SKM-1 (cell line): ENCODE results near the gene NDST1.

Source experiments
- DNase-seq: peaks from one replicate; lab custom pipeline; 2025; ENCODE audit not compliant: unreplicated experiment; lab: John Stamatoyannopoulos, UW

The NDST1 gene

DNA sequence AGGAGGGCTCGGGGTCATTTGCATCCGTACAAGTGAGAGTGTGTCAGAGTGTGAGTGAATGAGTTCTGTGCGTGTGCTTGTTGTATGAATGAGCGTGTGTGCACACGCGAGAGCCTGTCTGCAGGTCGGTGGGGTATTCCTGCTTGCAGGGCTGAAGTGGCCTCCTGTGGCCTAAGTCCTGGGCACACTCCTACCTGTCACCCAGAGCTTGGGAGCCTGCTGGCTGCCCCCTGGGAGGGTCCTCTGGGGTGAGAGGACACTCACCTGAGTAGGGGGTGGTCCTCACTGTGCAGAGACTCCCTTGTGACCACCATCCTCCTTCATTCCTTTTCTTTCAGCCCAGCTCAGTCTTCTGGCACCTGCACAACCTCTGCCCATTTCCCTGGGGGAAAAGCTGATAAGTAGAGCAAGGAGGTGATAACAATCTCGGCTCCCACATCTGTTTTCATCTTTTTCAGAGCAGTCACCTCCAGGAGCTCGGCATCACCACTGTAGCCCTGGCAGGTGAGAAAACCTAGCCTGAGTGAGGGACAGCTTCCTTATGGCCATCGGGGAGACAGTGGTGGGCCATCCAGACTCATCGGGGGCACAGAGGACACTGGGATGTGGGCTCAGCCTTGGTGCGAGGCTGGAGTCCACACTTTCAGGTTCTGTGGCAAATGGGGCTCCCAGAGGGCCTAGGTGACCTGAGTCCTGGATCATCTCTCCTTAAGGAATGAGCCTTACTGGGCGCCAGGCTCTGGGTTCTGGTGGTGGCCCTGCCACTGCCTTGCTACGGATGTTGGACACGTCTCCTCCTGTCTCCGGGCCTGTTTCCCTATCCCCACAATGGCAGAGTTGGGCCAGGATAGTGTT lies 93.8 kb downstream of the NDST1 start:
- no peak for DNase-seq

DNA sequence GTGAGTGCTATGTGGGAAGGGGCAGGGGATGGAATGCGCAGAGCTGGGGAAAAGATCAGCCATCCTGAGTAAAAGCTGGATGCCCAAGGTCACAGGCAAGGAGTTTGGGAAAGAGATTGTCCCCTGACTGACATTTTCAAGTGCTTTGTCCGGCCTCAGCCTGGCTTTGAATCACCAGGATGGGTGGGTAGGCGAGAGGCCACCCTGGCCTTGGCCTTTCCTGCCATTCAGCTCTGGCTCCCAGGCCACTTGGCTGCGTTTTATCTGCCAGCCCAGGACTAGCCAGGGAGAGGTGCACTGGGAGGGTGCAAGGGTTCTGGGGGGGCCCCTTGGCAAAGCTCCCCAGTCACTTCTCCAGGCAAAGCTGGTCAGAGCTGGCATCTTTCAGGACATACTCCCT lies 95.1 kb downstream of the NDST1 start:
- no peak for DNase-seq

DNA sequence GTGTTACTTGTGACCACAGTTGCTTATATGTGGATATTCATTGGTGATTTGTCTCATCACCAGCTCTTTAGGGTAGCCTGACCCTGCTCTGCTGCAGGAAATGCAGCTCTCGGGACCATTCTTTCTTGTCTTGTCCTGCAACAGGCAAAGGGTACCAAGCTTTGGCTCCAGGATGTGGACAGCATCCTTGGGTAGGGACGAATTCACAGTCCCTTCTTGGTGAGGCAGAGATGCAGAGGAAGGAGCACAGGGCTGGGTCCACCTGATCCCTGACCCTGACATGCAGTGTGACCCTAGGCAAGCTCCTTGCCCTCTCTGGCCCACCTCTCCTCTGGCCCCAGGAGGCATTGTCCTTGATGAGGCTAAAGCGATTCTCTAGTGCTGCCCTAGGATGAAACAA lies 95.6 kb downstream of the NDST1 start:
- DNase-seq, result no peak

DNA sequence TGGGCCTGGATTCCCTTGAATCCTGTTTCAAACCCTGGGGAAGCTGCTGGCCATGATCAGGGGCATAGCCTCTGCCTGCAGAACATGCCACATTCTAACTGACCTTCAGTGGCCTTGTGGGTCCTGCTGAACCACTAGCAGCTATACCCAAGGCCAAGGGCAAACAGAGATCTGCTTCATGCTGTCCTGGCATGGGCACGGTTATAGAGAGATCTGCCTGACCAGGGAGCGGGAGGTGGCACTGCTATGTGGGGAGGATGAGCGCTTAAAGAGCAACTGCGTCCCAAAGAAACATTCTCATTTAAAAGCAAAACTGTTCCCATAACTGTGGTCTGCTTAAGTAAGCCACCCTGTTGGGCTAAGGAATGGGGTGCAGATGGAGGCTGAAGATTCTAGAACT lies 96.1 kb downstream of the NDST1 start:
- DNase-seq, result no peak

DNA sequence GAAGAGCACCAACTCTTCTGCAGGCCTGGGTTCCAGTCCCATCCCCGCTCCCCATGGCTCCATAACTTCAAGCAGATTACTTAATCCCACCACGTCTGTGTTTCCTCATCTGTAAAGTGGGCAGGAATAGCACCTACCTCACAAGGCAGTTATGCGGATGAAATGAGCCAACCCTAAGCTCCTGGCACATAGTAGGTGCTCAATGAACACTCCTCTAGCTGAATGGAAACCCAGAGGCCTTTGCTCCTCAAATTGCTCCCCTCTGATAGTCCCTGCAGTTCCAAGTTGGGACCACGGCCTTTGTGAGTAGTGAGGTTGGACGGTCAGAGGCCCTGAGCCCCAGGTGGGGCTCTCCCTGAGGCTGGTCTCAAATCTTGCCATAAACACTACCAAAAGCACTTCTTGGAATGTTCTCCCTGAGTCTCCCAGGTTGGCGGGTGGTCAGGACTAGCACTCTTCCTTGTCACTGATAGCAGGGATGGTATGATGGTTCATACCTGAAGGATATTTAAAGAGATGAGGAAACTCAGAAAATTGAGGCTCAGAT lies 97.0 kb downstream of the NDST1 start:
- DNase-seq, result no peak

DNA sequence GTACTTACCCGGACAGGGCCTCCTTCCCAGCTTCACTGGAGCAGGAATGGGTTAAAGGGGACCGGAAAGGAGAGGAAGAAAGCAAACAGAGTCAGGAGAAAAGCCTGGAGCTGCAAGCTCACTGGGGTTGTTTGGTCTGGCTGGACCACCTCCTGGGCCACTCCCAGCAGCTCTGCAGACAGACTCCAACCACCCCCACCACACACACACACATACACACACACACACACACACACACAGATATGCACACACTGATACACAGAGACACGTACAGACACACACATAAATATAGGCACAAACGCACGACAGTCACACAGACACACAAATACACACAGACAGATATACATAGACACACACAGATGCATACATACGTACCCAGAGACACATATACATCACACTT lies 97.6 kb downstream of the NDST1 start:
- DNase-seq, result no peak

DNA sequence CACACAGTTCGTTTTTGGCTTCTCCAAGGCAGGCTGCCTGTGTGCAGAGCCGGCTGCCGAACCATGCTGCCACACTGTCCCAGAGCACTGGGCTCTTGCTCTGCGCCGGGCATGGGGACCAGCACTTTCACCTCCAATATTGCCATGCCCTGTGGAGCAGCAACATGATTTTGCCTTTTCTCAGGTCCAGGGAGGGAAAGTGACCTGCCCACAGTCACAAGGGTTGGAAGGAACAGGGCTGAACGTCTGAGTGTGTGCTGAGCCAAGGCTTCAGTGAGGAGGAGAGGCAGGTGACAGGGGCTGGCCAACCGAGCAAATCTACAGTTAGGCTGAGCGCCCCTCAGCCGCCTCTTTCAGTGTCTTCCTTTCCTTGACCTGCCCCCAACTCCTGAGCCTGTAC lies 98.5 kb downstream of the NDST1 start:
- no peak for DNase-seq

DNA sequence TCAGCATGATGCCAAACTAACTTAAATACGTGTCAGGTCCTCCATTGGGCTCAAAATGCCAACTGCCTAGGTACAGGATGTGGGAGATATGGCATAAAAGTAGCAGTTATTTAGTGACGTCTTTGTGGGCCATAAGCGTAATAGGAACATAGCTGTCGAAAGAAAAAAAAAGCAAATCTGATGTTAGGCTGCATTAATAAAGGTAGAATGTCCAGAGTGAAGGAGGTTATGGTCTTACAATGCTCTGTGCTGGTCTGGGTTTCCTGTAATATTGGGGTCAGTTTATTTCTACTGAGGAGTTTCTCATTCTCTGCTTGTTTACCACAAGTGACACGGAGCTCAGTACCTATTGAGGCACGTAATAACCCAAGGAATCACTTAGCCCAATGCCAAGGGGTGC lies 99.2 kb downstream of the NDST1 start:
- DNase-seq, result no peak
